ENCODE results near the gene ZNF423. TPM values are rescaled to one million over a fixed set of nuclear protein-coding genes. Genes with fewer than 3 reads are reported as not detected.

ZNF423 gene
- total and polyA plus RNA-seq, 7 donors = 2.3 to 30.7 (median 14.4) TPM

GRCh38 chr16:49531425-49531824, 324.5 kb downstream of the ZNF423 start:
- Histone ChIP-seq H3K4me3 (no peak overlapping the region), H3K27me3 (ENCODE audit: insufficient read depth in 3 of 3, low read length in 2 of 3) (no peaks in the 10 kb centered on the region), H3K27ac (no peak overlapping the region), H3K4me1 (no peaks in the 10 kb centered on the region), H3K36me3 (ENCODE audit: insufficient read depth in 1 of 2, low read depth in 1 of 2) (no peaks in the 10 kb centered on the region), H3K9me3 (no peaks in the 10 kb centered on the region)
- no peak for TF ChIP-seq CTCF (IDR thresholded peaks at IDR 0.05)
- intact Hi-C loops (cut with DNase I) = no loop called here
- no peak for DNase-seq
- ATAC-seq = no peak
- 89 to 96% (median 93%) methylated on average over 3 of the region's 3 CpGs for WGBS, 3 donors

- DNase-seq = no peak
- 72 to 84% (median 81%) methylated on average over 11 of the region's 11 CpGs for WGBS, 3 donors
- H3K27ac ChIP-seq = no peak overlapping the region
Measured at GRCh38 chr16:49530427-49530970, 325.4 kb downstream of the ZNF423 start.

GRCh38 chr16:49529411-49530045, 326.4 kb downstream of the ZNF423 start:
- ATAC-seq (no peak), DNase-seq (no peak)
- no peaks in the 10 kb centered on the region for H3K36me3 ChIP-seq (ENCODE audit: insufficient read depth in 1 of 2, low read depth in 1 of 2)
- WGBS, 3 donors = 86 to 93% (median 91%) methylated on average over 14 of the region's 14 CpGs
- no peak overlapping the region for H3K27ac ChIP-seq
- H3K4me1 ChIP-seq = no peaks in the 10 kb centered on the region
- no peaks in the 10 kb centered on the region for H3K27me3 ChIP-seq (ENCODE audit: insufficient read depth in 3 of 3, low read length in 2 of 3)
- no peak overlapping the region for H3K4me3 ChIP-seq
- no peaks in the 10 kb centered on the region for H3K9me3 ChIP-seq
- intact Hi-C loops (cut with DNase I) = no loop called here
- TF ChIP-seq CTCF (IDR thresholded peaks at IDR 0.05) = no peak

More at GRCh38 chr16:49530427-49530970, 325.4 kb downstream of the ZNF423 start:
- Histone ChIP-seq H3K4me1 (no peaks in the 10 kb centered on the region), H3K9me3 (no peaks in the 10 kb centered on the region), H3K27me3 (ENCODE audit: insufficient read depth in 3 of 3, low read length in 2 of 3) (no peaks in the 10 kb centered on the region), H3K36me3 (ENCODE audit: insufficient read depth in 1 of 2, low read depth in 1 of 2) (no peaks in the 10 kb centered on the region), H3K4me3 (no peak overlapping the region)
- ATAC-seq = no peak
- intact Hi-C loops (cut with DNase I) = no loop called here
- TF ChIP-seq CTCF (IDR thresholded peaks at IDR 0.05) = no peak

- Histone ChIP-seq H3K4me3 (peak overlapping the region; percentile 52), H3K36me3 (ENCODE audit: insufficient read depth in 1 of 2, low read depth in 1 of 2) (no peaks in the 10 kb centered on the region), H3K9me3 (no peaks in the 10 kb centered on the region), H3K4me1 (no peaks in the 10 kb centered on the region), H3K27ac (no peak overlapping the region), H3K27me3 (ENCODE audit: insufficient read depth in 3 of 3, low read length in 2 of 3) (no peaks in the 10 kb centered on the region)
- WGBS, 3 donors = 70 to 89% (median 78%) methylated on average over 13 of the region's 13 CpGs
- peak in 1 of 2 donors; percentile 20 for DNase-seq
- intact Hi-C loops (cut with DNase I) = no loop called here
- TF ChIP-seq CTCF (IDR thresholded peaks at IDR 0.05) = no peak
- ATAC-seq = peak in 2 of 4 donors; percentile 9 to 28
Measured at GRCh38 chr16:49528866-49529288, 327.0 kb downstream of the ZNF423 start.

All from psoas muscle (tissue), 8 donors.